ENCODE measurements around the gene CAMK2B. TPM values are rescaled to one million over a fixed set of nuclear protein-coding genes. Genes with fewer than 3 reads are reported as not detected.

Gene CAMK2B
- total and polyA plus RNA-seq, 2 of the 13 experiments (the other 11 are each of a cell fraction or from before 2014, with no cell fraction given) = 0.27 to 0.48 TPM

GRCh38 chr7:44291733-44292419 is 33.5 kb downstream of the CAMK2B start (continued):
- TF ChIP-seq HMGXB3 (CRISPR knock-in tag; IDR thresholded peaks at IDR 0.05; ENCODE audit: borderline replicate concordance) (no peak), ZNF577 (CRISPR knock-in tag; IDR thresholded peaks at IDR 0.05; ENCODE audit: borderline replicate concordance, low read depth) (no peak), ZNF720 (CRISPR knock-in tag; IDR thresholded peaks at IDR 0.05) (no peak), HMGXB4 (CRISPR knock-in tag; IDR thresholded peaks at IDR 0.05; ENCODE audit: borderline replicate concordance in 1 of 2, low read depth in 1 of 2) (no peak), ZNF570 (CRISPR knock-in tag; IDR thresholded peaks at IDR 0.05; ENCODE audit: borderline replicate concordance) (no peak), LRRFIP1 (CRISPR knock-in tag; conservative IDR thresholded peaks at IDR 0.05) (no peak), ARID2 (CRISPR knock-in tag; IDR thresholded peaks at IDR 0.05; ENCODE audit: borderline replicate concordance) (no peak)
